GM23338 (cell line): Measurements from ENCODE around the gene RGCC. TPM values are rescaled to one million over a fixed set of nuclear protein-coding genes. Genes with fewer than 3 reads are reported as not detected.

Source experiments
- ATAC-seq: fragments of 200-7000 bp; cut with Tn5 transposase; 3 replicates; pipeline ENCODE4 v1.9.1; 2020
- DNase-seq: peaks from one replicate; pipeline ENCODE4 v3.0.0-alpha.2; 2015; ENCODE audit warnings: low spot score
- H2AFZ ChIP-seq: fragments of 200-600 bp; sonication (generic); 2 replicates; pipeline ENCODE4 v1.8.0; 2016; ENCODE audit warnings: antibody characterized with exemption, mild to moderate bottlenecking, moderate library complexity
- H3F3A ChIP-seq: fragments of 200-600 bp; sonication (generic); replicated peaks from 2 replicates; pipeline ENCODE4 v1.8.0; 2017; ENCODE audit warnings: antibody characterized with exemption, mixed run types, low read depth
- H3K27ac ChIP-seq: fragments of 200-600 bp; sonication (generic); 2 replicates; pipeline ENCODE4 v1.6.1; 2016; ENCODE audit warnings: low read depth
- H3K27me3 ChIP-seq: fragments of 200-600 bp; sonication (generic); 2 replicates; pipeline ENCODE4 v1.8.0; 2016; ENCODE audit warnings: mild to moderate bottlenecking, mixed run types, moderate library complexity; ENCODE audit not compliant: insufficient read depth
- H3K36me3 ChIP-seq: fragments of 200-600 bp; sonication (generic); 2 replicates; pipeline ENCODE4 v1.8.0; 2016; ENCODE audit warnings: mild to moderate bottlenecking; ENCODE audit not compliant: insufficient read depth
- H3K4me1 ChIP-seq: fragments of 200-600 bp; sonication (generic); 2 replicates; pipeline ENCODE4 v1.8.0; 2016; ENCODE audit warnings: mild to moderate bottlenecking, moderate library complexity; ENCODE audit not compliant: insufficient read depth
- H3K4me2 ChIP-seq: fragments of 200-600 bp; sonication (generic); 2 replicates; pipeline ENCODE4 v1.7.1; 2017; ENCODE audit warnings: mixed run types
- H3K4me3 ChIP-seq: fragments of 200-600 bp; sonication (generic); 2 replicates; pipeline ENCODE4 v1.6.1; 2016; ENCODE audit warnings: mixed run types
- H3K79me2 ChIP-seq: fragments of 200-600 bp; sonication (generic); replicated peaks from 2 replicates; pipeline ENCODE4 v1.8.0; 2017; ENCODE audit warnings: mild to moderate bottlenecking; ENCODE audit not compliant: insufficient read depth
- H3K9me2 ChIP-seq: fragments of 200-600 bp; sonication (generic); 2 replicates; pipeline ENCODE4 v1.8.0; 2017; ENCODE audit not compliant: insufficient read depth
- H4K20me1 ChIP-seq: fragments of 200-600 bp; sonication (generic); replicated peaks from 2 replicates; pipeline ENCODE4 v1.8.0; 2017; ENCODE audit warnings: mild to moderate bottlenecking; ENCODE audit not compliant: insufficient read depth
- H3K27ac Mint-ChIP-seq: 2 replicates; pipeline ENCODE4 v1.8.0; 2020; ENCODE audit warnings: inconsistent platforms, mild to moderate bottlenecking, moderate library complexity, mixed read lengths
- H3K27me3 Mint-ChIP-seq: 3 replicates; pipeline ENCODE4 v1.8.0; 2022; ENCODE audit warnings: low read depth, mild to moderate bottlenecking, moderate library complexity, mixed read lengths, inconsistent platforms; ENCODE audit not compliant: insufficient read depth, poor library complexity
- H3K36me3 Mint-ChIP-seq: 3 replicates; pipeline ENCODE4 v1.8.0; 2021; ENCODE audit warnings: low read depth, mild to moderate bottlenecking, inconsistent platforms, moderate library complexity, mixed read lengths
- H3K4me1 Mint-ChIP-seq: 3 replicates; pipeline ENCODE4 v1.8.0; 2020; ENCODE audit warnings: mild to moderate bottlenecking, inconsistent platforms, mixed read lengths
- H3K4me3 Mint-ChIP-seq: 3 replicates; pipeline ENCODE4 v1.8.0; 2021; ENCODE audit warnings: moderate library complexity, mild to moderate bottlenecking, inconsistent platforms, mixed read lengths
- H3K9me3 Mint-ChIP-seq: 3 replicates; pipeline ENCODE4 v1.8.0; 2020; ENCODE audit warnings: moderate library complexity, mild to moderate bottlenecking, inconsistent platforms, mixed read lengths
- CREB1 ChIP-seq: fragments of 250-450 bp; sonication (Bioruptor Pico); IDR thresholded peaks from 2 replicates; pipeline ENCODE4 v1.5.0; 2020; ENCODE audit warnings: low read depth, mild to moderate bottlenecking, moderate library complexity
- CTCF ChIP-seq, 2 experiments: fragments of 200-600 bp in 1 of 2; sonication (generic) in 1 of 2; conservative IDR thresholded peaks; 2 replicates each; pipeline versions ENCODE4 v1.5.1 to v1.6.1; 2016 to 2017; ENCODE audit warnings: antibody characterized with exemption in 2 of 2, low read depth in 2 of 2, mild to moderate bottlenecking in 2 of 2, moderate library complexity in 1 of 2
- ETS1 ChIP-seq: IDR thresholded peaks from 2 replicates; pipeline ENCODE4 v1.6.1; 2016; ENCODE audit warnings: antibody characterized with exemption
- EZH2 ChIP-seq: fragments of 200-600 bp; sonication (generic); IDR thresholded peaks from one replicate; pipeline ENCODE4 v1.8.0; 2017; ENCODE audit warnings: antibody characterized with exemption, mild to moderate bottlenecking, low read depth; ENCODE audit not compliant: unreplicated experiment
- EZH2phosphoT487 ChIP-seq: fragments of 200-600 bp; sonication (generic); IDR thresholded peaks from one replicate; pipeline ENCODE4 v1.8.1; 2018; ENCODE audit warnings: antibody characterized with exemption; ENCODE audit not compliant: unreplicated experiment
- POLR2AphosphoS5 ChIP-seq: IDR thresholded peaks from 2 replicates; pipeline ENCODE4 v1.6.1; 2016; ENCODE audit warnings: antibody characterized with exemption, low read depth
- REST ChIP-seq: IDR thresholded peaks from one replicate; pipeline ENCODE4 v1.6.1; 2018; ENCODE audit warnings: antibody characterized with exemption; ENCODE audit not compliant: unreplicated experiment
- STAT1 ChIP-seq: IDR thresholded peaks from one replicate; pipeline ENCODE4 v1.6.1; 2016; ENCODE audit warnings: antibody characterized with exemption; ENCODE audit not compliant: unreplicated experiment
- ZNF114 ChIP-seq: fragments of 250-450 bp; sonication (Bioruptor Pico); IDR thresholded peaks from 2 replicates; pipeline ENCODE4 v1.5.0; 2020; ENCODE audit warnings: mild to moderate bottlenecking, moderate library complexity
- polyA plus RNA-seq: library from polyadenylated mRNA; unstranded; fragments of >200 nt; fragmentation: Nextera tagmentation; extraction: Ambion mirVana; gene quantifications from 2 replicates; pipeline ENCODE4 v1.2.1, GENCODE V29; 2016
- total RNA-seq: library from RNA; depleted of rRNA; stranded (reverse); fragments of >200 nt; shearing (Covaris generic); gene quantifications from 2 replicates; pipeline ENCODE4 v1.2.3, GENCODE V29; 2014

RGCC gene
- total and polyA plus RNA-seq, 2 experiments from 2014 or later, result 0.65 to 0.66 TPM

GRCh38 chr13:41463838-41464602 is 6.7 kb downstream of the RGCC start (continued):
- TF ChIP-seq CTCF (conservative IDR thresholded peaks at IDR 0.05; ENCODE audit: low read depth in 2 of 2) (no peak), STAT1 (no peak), REST (no peak), EZH2 (no peak), POLR2AphosphoS5 (no peak)

GRCh38 chr13:41465241-41465847 is 8.0 kb downstream of the RGCC start:
- Histone ChIP-seq H3K9me2 (no peaks in the 10 kb centered on the region), H3K27me3 (peaks cover 2% of the 10 kb centered on the region), H4K20me1 (no peaks in the 10 kb centered on the region), H3F3A (no peaks in the 10 kb centered on the region), H3K27ac (no peak overlapping the region), H3K4me2 (no peak overlapping the region), H3K4me3 (no peak overlapping the region), H2AFZ (no peak overlapping the region), H3K79me2 (no peaks in the 10 kb centered on the region), H3K4me1 (no peaks in the 10 kb centered on the region; the same call in 1 of the 2 replicates), H3K36me3 (no peaks in the 10 kb centered on the region)
- no peaks in the 10 kb centered on the region for H3K9me3 Mint-ChIP-seq
- H3K4me1 Mint-ChIP-seq, result peaks cover 9% of the 10 kb centered on the region; the same call in 1 of the 3 replicates
- no peak overlapping the region for H3K27ac Mint-ChIP-seq
- H3K4me3 Mint-ChIP-seq, result no peak overlapping the region
- no peak for ATAC-seq
- DNase-seq, result no peak
- H3K27me3 Mint-ChIP-seq, result peaks cover 2% of the 10 kb centered on the region
- H3K36me3 Mint-ChIP-seq, result no peaks in the 10 kb centered on the region
- TF ChIP-seq EZH2 (no peak), POLR2AphosphoS5 (no peak), REST (no peak), STAT1 (no peak), ETS1 (no peak), ZNF114 (CRISPR knock-in tag) (no peak), CREB1 (CRISPR knock-in tag) (no peak), EZH2phosphoT487 (no peak), CTCF (conservative IDR thresholded peaks at IDR 0.05; ENCODE audit: low read depth in 2 of 2) (no peak)
